HepG2 (cell line): Measurements from ENCODE around the gene EFHC2.

Experiments
- FOXJ3 ChIP-seq: sonication (generic); formaldehyde crosslinking; IDR thresholded peaks from 2 replicates; pipeline ENCODE4 v1.4.0; 2020; ENCODE audit warnings: missing genetic modification reagents, mild to moderate bottlenecking, borderline replicate concordance
- HNRNPLL ChIP-seq: fragments of 200-400 bp; formaldehyde crosslinking; IDR thresholded peaks from 2 replicates; pipeline ENCODE4 v1.6.1; 2017; ENCODE audit warnings: mild to moderate bottlenecking, low read depth, low read length; ENCODE audit not compliant: poor library complexity, severe bottlenecking
- NR2F1 ChIP-seq, 2 experiments: fragments of 450-650 bp in 1 of 2; formaldehyde crosslinking in 1 of 2; IDR thresholded peaks; 2 replicates each; pipeline versions ENCODE4 v1.5.0 to v1.6.1; 2016 to 2020; ENCODE audit warnings: mild to moderate bottlenecking in 1 of 2, missing compliant biosample characterization in 1 of 2, missing genetic modification reagents in 1 of 2, moderate library complexity in 1 of 2
- RAD21 ChIP-seq: fragments of 450-650 bp; formaldehyde crosslinking; IDR thresholded peaks from 2 replicates; pipeline ENCODE4 v1.5.0; 2020; ENCODE audit warnings: mild to moderate bottlenecking
- RXRA ChIP-seq: sonication (generic); formaldehyde crosslinking; IDR thresholded peaks from 2 replicates; pipeline ENCODE4 v1.5.1; 2020; ENCODE audit warnings: missing genetic modification reagents
- SP1 ChIP-seq, 2 experiments: fragments of 450-650 bp in 1 of 2; sonication (generic) in 1 of 2; formaldehyde crosslinking in 1 of 2; IDR thresholded peaks; 2 replicates each; pipeline versions ENCODE4 v1.4.0 to v1.6.1; 2016 to 2020; ENCODE audit warnings: missing genetic modification reagents in 1 of 2
- ZBTB26 ChIP-seq: IDR thresholded peaks from 2 replicates; pipeline ENCODE4 v1.6.1; 2016; ENCODE audit warnings: missing compliant biosample characterization, missing genetic modification reagents, borderline replicate concordance
- ZNF670 ChIP-seq: sonication (generic); formaldehyde crosslinking; IDR thresholded peaks from 2 replicates; pipeline ENCODE4 v1.8.0; 2022; ENCODE audit warnings: mild to moderate bottlenecking, missing genetic modification reagents, borderline replicate concordance
- ZNF777 ChIP-seq: sonication (generic); formaldehyde crosslinking; IDR thresholded peaks from 2 replicates; pipeline ENCODE4 v1.4.0; 2020; ENCODE audit warnings: missing genetic modification reagents
- TF ChIP-seq, protein P1 (sequence below): IDR thresholded peaks from 2 replicates; pipeline ENCODE4 v1.6.1; 2012; ENCODE audit warnings: inconsistent platforms
- TF ChIP-seq, protein P2 (sequence below): sonication (generic); formaldehyde crosslinking; IDR thresholded peaks from 2 replicates; pipeline ENCODE4 v1.4.0; 2020; ENCODE audit warnings: missing genetic modification reagents; ENCODE audit errors: not compliant biosample characterization

GRCh38 chrX:44223150-44223549 is 120.3 kb downstream of the EFHC2 start:
- TF ChIP-seq NR2F1 (CRISPR knock-in tag; IDR thresholded peaks at IDR 0.05) (no peak), ZNF670 (CRISPR knock-in tag) (no peak), RXRA (CRISPR knock-in tag) (no peak), HNRNPLL (no peak), SP1 (IDR thresholded peaks at IDR 0.05) (no peak), SP1 (CRISPR knock-in tag; IDR thresholded peaks at IDR 0.05) (no peak), ZBTB26 (CRISPR knock-in tag) (no peak), RAD21 (CRISPR knock-in tag) (no peak), FOXJ3 (CRISPR knock-in tag) (no peak), ZNF777 (CRISPR knock-in tag) (no peak)
- TF ChIP-seq, protein P1, sequence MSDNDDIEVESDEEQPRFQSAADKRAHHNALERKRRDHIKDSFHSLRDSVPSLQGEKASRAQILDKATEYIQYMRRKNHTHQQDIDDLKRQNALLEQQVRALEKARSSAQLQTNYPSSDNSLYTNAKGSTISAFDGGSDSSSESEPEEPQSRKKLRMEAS: no peak
- TF ChIP-seq, protein P2, sequence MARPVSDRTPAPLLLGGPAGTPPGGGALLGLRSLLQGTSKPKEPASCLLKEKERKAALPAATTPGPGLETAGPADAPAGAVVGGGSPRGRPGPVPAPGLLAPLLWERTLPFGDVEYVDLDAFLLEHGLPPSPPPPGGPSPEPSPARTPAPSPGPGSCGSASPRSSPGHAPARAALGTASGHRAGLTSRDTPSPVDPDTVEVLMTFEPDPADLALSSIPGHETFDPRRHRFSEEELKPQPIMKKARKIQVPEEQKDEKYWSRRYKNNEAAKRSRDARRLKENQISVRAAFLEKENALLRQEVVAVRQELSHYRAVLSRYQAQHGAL: no peak
